ENCODE data around the gene PTTG1. TPM values are rescaled to one million over a fixed set of nuclear protein-coding genes. Genes with fewer than 3 reads are reported as not detected.

The PTTG1 gene
- total RNA-seq, 1 donor from 2014 or later: 425 TPM

DNA sequence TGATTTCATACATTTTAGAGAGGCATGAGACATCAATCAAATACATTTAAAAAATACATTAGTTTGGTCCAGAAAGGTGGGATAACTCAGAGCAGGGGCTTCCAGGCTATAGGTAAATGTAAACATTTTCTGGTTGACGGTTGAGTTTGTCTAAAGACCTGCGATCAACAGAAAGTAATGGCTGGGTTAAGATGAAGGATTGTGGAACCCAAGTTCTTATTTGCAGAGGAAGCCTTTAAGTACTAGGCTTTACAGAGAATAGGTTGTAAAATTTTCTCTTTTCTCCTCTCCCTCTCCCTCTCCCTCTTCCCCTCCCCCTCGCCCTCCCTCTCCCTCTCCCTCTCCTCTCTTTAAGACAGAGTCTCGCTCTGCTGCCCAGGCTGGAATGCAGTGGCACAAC, 50.8 kb downstream of the PTTG1 start:
- Mint-ChIP-seq H3K9me3 (no peaks in the 10 kb centered on the region), H3K4me1 (peaks cover 4% of the 10 kb centered on the region)

GRCh38 chr5:160473681-160474080, 52.0 kb downstream of the PTTG1 start:
- Mint-ChIP-seq H3K27ac (no peak overlapping the region), H3K4me3 (no peak overlapping the region), H3K4me1 (peaks cover 5% of the 10 kb centered on the region), H3K9me3 (no peaks in the 10 kb centered on the region), H3K27me3 (ENCODE audit: insufficient read depth, low read depth) (peaks cover 3% of the 10 kb centered on the region), H3K36me3 (no peaks in the 10 kb centered on the region)
- no peaks in the 10 kb centered on the region for H4K20me1 ChIP-seq (ENCODE audit: low read depth)
- H3K9ac ChIP-seq: no peak overlapping the region
- no peak overlapping the region for H3K4me2 ChIP-seq
- no peak overlapping the region for H2AFZ ChIP-seq (replicated peaks)
- no peak for TF ChIP-seq EZH2phosphoT487 (IDR thresholded peaks at IDR 0.05)
- TF ChIP-seq, protein P1, sequence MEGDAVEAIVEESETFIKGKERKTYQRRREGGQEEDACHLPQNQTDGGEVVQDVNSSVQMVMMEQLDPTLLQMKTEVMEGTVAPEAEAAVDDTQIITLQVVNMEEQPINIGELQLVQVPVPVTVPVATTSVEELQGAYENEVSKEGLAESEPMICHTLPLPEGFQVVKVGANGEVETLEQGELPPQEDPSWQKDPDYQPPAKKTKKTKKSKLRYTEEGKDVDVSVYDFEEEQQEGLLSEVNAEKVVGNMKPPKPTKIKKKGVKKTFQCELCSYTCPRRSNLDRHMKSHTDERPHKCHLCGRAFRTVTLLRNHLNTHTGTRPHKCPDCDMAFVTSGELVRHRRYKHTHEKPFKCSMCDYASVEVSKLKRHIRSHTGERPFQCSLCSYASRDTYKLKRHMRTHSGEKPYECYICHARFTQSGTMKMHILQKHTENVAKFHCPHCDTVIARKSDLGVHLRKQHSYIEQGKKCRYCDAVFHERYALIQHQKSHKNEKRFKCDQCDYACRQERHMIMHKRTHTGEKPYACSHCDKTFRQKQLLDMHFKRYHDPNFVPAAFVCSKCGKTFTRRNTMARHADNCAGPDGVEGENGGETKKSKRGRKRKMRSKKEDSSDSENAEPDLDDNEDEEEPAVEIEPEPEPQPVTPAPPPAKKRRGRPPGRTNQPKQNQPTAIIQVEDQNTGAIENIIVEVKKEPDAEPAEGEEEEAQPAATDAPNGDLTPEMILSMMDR (IDR thresholded peaks at IDR 0.05): no peak
- no peak for TF ChIP-seq EZH2 (IDR thresholded peaks at IDR 0.05)
- no peaks in the 10 kb centered on the region for H3K27me3 ChIP-seq
- H3F3A ChIP-seq (ENCODE audit: low read depth): no peaks in the 10 kb centered on the region
- H3K9me3 ChIP-seq (ENCODE audit: low read depth): no peaks in the 10 kb centered on the region
- no peak overlapping the region for H3K4me3 ChIP-seq
- no peaks in the 10 kb centered on the region for H3K36me3 ChIP-seq
- H3K79me2 ChIP-seq (ENCODE audit: low read depth): no peaks in the 10 kb centered on the region
- DNase-seq (ENCODE audit: low spot score): no peak
- no peak overlapping the region for H3K27ac ChIP-seq
- H3K4me1 ChIP-seq: no peaks in the 10 kb centered on the region

More for the DNA sequence above, 50.8 kb downstream of the PTTG1 start:
- H3K4me3 Mint-ChIP-seq: no peak overlapping the region
- H3K4me1 ChIP-seq: no peaks in the 10 kb centered on the region
- H3K27ac ChIP-seq: no peak overlapping the region
- no peak overlapping the region for H2AFZ ChIP-seq (replicated peaks)
- H3K36me3 ChIP-seq: no peaks in the 10 kb centered on the region
- H3K27ac Mint-ChIP-seq: no peak overlapping the region
- H3F3A ChIP-seq (ENCODE audit: low read depth): no peaks in the 10 kb centered on the region
- no peak overlapping the region for H3K4me3 ChIP-seq
- H3K27me3 Mint-ChIP-seq (ENCODE audit: insufficient read depth, low read depth): peaks cover 3% of the 10 kb centered on the region
- H3K36me3 Mint-ChIP-seq: no peaks in the 10 kb centered on the region
- no peak overlapping the region for H3K4me2 ChIP-seq
- H3K9ac ChIP-seq: no peak overlapping the region
- H3K27me3 ChIP-seq: no peaks in the 10 kb centered on the region
- DNase-seq (ENCODE audit: low spot score): no peak
- no peak for TF ChIP-seq EZH2phosphoT487 (IDR thresholded peaks at IDR 0.05)
- TF ChIP-seq EZH2 (IDR thresholded peaks at IDR 0.05): no peak
- TF ChIP-seq, protein P1 (IDR thresholded peaks at IDR 0.05): no peak
- no peaks in the 10 kb centered on the region for H4K20me1 ChIP-seq (ENCODE audit: low read depth)
- no peaks in the 10 kb centered on the region for H3K9me3 ChIP-seq (ENCODE audit: low read depth)
- H3K79me2 ChIP-seq (ENCODE audit: low read depth): no peaks in the 10 kb centered on the region

GRCh38 chr5:160474084-160474483, 52.4 kb downstream of the PTTG1 start:
- Histone ChIP-seq H3K27ac (no peak overlapping the region), H3K9ac (no peak overlapping the region), H4K20me1 (ENCODE audit: low read depth) (no peaks in the 10 kb centered on the region), H3K27me3 (no peaks in the 10 kb centered on the region), H3K36me3 (no peaks in the 10 kb centered on the region), H3F3A (ENCODE audit: low read depth) (no peaks in the 10 kb centered on the region), H3K4me1 (no peaks in the 10 kb centered on the region), H2AFZ (replicated peaks) (no peak overlapping the region), H3K4me3 (no peak overlapping the region), H3K79me2 (ENCODE audit: low read depth) (no peaks in the 10 kb centered on the region), H3K4me2 (no peak overlapping the region), H3K9me3 (ENCODE audit: low read depth) (no peaks in the 10 kb centered on the region)
- H3K4me1 Mint-ChIP-seq: peaks cover 5% of the 10 kb centered on the region
- DNase-seq (ENCODE audit: low spot score): no peak
- no peak overlapping the region for H3K27ac Mint-ChIP-seq
- H3K4me3 Mint-ChIP-seq: no peak overlapping the region
- H3K36me3 Mint-ChIP-seq: no peaks in the 10 kb centered on the region
- TF ChIP-seq EZH2 (IDR thresholded peaks at IDR 0.05): no peak
- TF ChIP-seq, protein P1 (IDR thresholded peaks at IDR 0.05): no peak
- no peak for TF ChIP-seq EZH2phosphoT487 (IDR thresholded peaks at IDR 0.05)
- no peaks in the 10 kb centered on the region for H3K9me3 Mint-ChIP-seq
- peaks cover 3% of the 10 kb centered on the region for H3K27me3 Mint-ChIP-seq (ENCODE audit: insufficient read depth, low read depth)

Data from neural progenitor cell (in vitro differentiated cells).